GM21515 (cell line): ENCODE data around the gene FAT1.

Source experiments
- ATAC-seq: cut with Tn5 transposase; IDR thresholded peaks from one replicate; pipeline ENCODE4 v1.9.1; 2021; ENCODE audit not compliant: unreplicated experiment

Gene FAT1

GRCh38 chr4:186581421-186581820, 142.2 kb downstream of the FAT1 start:
- no peak for ATAC-seq

GRCh38 chr4:186580669-186581068, 143.0 kb downstream of the FAT1 start:
- no peak for ATAC-seq

GRCh38 chr4:186570193-186570996, 153.3 kb downstream of the FAT1 start:
- no peak for ATAC-seq

GRCh38 chr4:186569533-186570192, 154.0 kb downstream of the FAT1 start:
- ATAC-seq: no peak

- no peak for ATAC-seq
Observed at GRCh38 chr4:186566068-186566467, 157.6 kb downstream of the FAT1 start.

GRCh38 chr4:186563761-186564160, 159.9 kb downstream of the FAT1 start:
- ATAC-seq: no peak

GRCh38 chr4:186561748-186562147, 161.9 kb downstream of the FAT1 start:
- ATAC-seq: no peak

- ATAC-seq: no peak
Observed at GRCh38 chr4:186560647-186561046, 163.0 kb downstream of the FAT1 start.

GRCh38 chr4:186557486-186557885, 166.2 kb downstream of the FAT1 start:
- ATAC-seq: no peak

- no peak for ATAC-seq
Observed at GRCh38 chr4:186557061-186557460, 166.6 kb downstream of the FAT1 start.

GRCh38 chr4:186554914-186555827, 168.5 kb downstream of the FAT1 start, which contains the start of gene MTNR1A:
Gene MTNR1A (minus strand): TSS chr4:186555567. CDS start chr4:186555365, 202 bp downstream.
- no peak for ATAC-seq

GRCh38 chr4:186554539-186554913, 169.1 kb downstream of the FAT1 start:
- ATAC-seq: no peak

- ATAC-seq: no peak
Observed at GRCh38 chr4:186553717-186554116, 169.9 kb downstream of the FAT1 start.

GRCh38 chr4:186551849-186552248, 171.8 kb downstream of the FAT1 start:
- no peak for ATAC-seq

- no peak for ATAC-seq
Observed at GRCh38 chr4:186545436-186545835, 178.2 kb downstream of the FAT1 start.

- no peak for ATAC-seq
Observed at GRCh38 chr4:186543206-186543605, 180.4 kb downstream of the FAT1 start.

- no peak for ATAC-seq
Observed at GRCh38 chr4:186541801-186542200, 181.9 kb downstream of the FAT1 start.

GRCh38 chr4:186537843-186538521, 185.7 kb downstream of the FAT1 start:
- no peak for ATAC-seq
